WTC11 (cell line): ENCODE data around the gene XKRX.

Experiments used
- ATF2 ChIP-seq: sonication (generic); formaldehyde crosslinking; IDR thresholded peaks from 2 replicates; pipeline ENCODE4 v1.8.1; 2022; ENCODE audit warnings: low read depth, missing genetic modification reagents, borderline replicate concordance
- CBFB ChIP-seq: sonication (generic); formaldehyde crosslinking; IDR thresholded peaks from 2 replicates; pipeline ENCODE4 v1.8.1; 2022; ENCODE audit warnings: mild to moderate bottlenecking, low read depth, missing genetic modification reagents
- CTCF ChIP-seq: fragments of 200-600 bp; IDR thresholded peaks from 2 replicates; pipeline ENCODE4 v1.8.0; 2022; ENCODE audit warnings: antibody characterized with exemption
- ETV6 ChIP-seq: sonication (generic); formaldehyde crosslinking; IDR thresholded peaks from 2 replicates; pipeline ENCODE4 v1.8.1; 2022; ENCODE audit warnings: mild to moderate bottlenecking, missing genetic modification reagents
- FOXP4 ChIP-seq: sonication (generic); formaldehyde crosslinking; IDR thresholded peaks from 2 replicates; pipeline ENCODE4 v1.8.0; 2022; ENCODE audit warnings: mild to moderate bottlenecking, missing genetic modification reagents
- NR2C2 ChIP-seq: sonication (generic); formaldehyde crosslinking; IDR thresholded peaks from 2 replicates; pipeline ENCODE4 v1.8.0; 2022; ENCODE audit warnings: mild to moderate bottlenecking, missing genetic modification reagents
- PREB ChIP-seq: sonication (generic); formaldehyde crosslinking; IDR thresholded peaks from 2 replicates; pipeline ENCODE4 v1.8.1; 2022; ENCODE audit warnings: mild to moderate bottlenecking, missing genetic modification reagents, moderate library complexity, borderline replicate concordance
- RELA ChIP-seq: sonication (generic); formaldehyde crosslinking; IDR thresholded peaks from 2 replicates; pipeline ENCODE4 v1.8.1; 2022; ENCODE audit warnings: missing genetic modification reagents, mild to moderate bottlenecking, borderline replicate concordance
- ZNF138 ChIP-seq: sonication (generic); formaldehyde crosslinking; conservative IDR thresholded peaks from 2 replicates; pipeline ENCODE4 v1.8.1; 2022; ENCODE audit warnings: mild to moderate bottlenecking, moderate library complexity, missing genetic modification reagents
- ZNF232 ChIP-seq: sonication (generic); formaldehyde crosslinking; IDR thresholded peaks from 2 replicates; pipeline ENCODE4 v1.8.0; 2022; ENCODE audit warnings: mild to moderate bottlenecking, missing genetic modification reagents
- ZNF263 ChIP-seq: sonication (generic); formaldehyde crosslinking; IDR thresholded peaks from 2 replicates; pipeline ENCODE4 v1.8.1; 2022; ENCODE audit warnings: low read depth, mild to moderate bottlenecking, moderate library complexity, missing genetic modification reagents
- ZNF281 ChIP-seq: sonication (generic); formaldehyde crosslinking; IDR thresholded peaks from 2 replicates; pipeline ENCODE4 v1.8.0; 2023; ENCODE audit warnings: mild to moderate bottlenecking, missing genetic modification reagents
- ZSCAN18 ChIP-seq: fragments of 250-450 bp; sonication (Bioruptor Pico); IDR thresholded peaks from 2 replicates; pipeline ENCODE4 v2.1.2; 2022; ENCODE audit warnings: mild to moderate bottlenecking, moderate library complexity

GRCh38 chrX:100905620-100906019, 23.1 kb downstream of the XKRX start:
- TF ChIP-seq FOXP4: no peak
- TF ChIP-seq ZNF232: no peak
- TF ChIP-seq ZNF263 (CRISPR knock-in tag): no peak
- no peak for TF ChIP-seq NR2C2 (CRISPR knock-in tag)
- TF ChIP-seq PREB: no peak
- TF ChIP-seq ZNF138 (CRISPR knock-in tag): no peak
- TF ChIP-seq ZNF281: no peak
- TF ChIP-seq CTCF: no peak
- TF ChIP-seq ZSCAN18 (CRISPR knock-in tag): no peak
- TF ChIP-seq ATF2 (CRISPR knock-in tag): no peak
- no peak for TF ChIP-seq CBFB (CRISPR knock-in tag)
- TF ChIP-seq ETV6 (CRISPR knock-in tag): no peak
- no peak for TF ChIP-seq RELA (CRISPR knock-in tag)
